Prostate gland (tissue), 2 donors: Measurements from ENCODE around the gene SNX9.

Source experiments
- POLR2A ChIP-seq: fragments of 450-650 bp; IDR thresholded peaks from one replicate; pipeline ENCODE4 v1.6.1; 2016; ENCODE audit warnings: antibody characterized with exemption, mild to moderate bottlenecking
- POLR2AphosphoS5 ChIP-seq: sonication (generic); formaldehyde crosslinking; IDR thresholded peaks from one replicate; pipeline ENCODE4 v1.6.1; 2017; ENCODE audit warnings: antibody characterized with exemption
- TF ChIP-seq, protein P1 (sequence below), 4 experiments: fragments of 200-600 bp in 2 of 4; fragments of 450-650 bp in 2 of 4; sonication (generic) in 2 of 4; IDR thresholded peaks; 1 replicate in 3 of 4; 2 replicates in 1 of 4; pipeline ENCODE4 v1.5.1; 2016 to 2019; ENCODE audit warnings: antibody characterized with exemption in 4 of 4, mild to moderate bottlenecking in 2 of 4, moderate library complexity in 2 of 4

DNA sequence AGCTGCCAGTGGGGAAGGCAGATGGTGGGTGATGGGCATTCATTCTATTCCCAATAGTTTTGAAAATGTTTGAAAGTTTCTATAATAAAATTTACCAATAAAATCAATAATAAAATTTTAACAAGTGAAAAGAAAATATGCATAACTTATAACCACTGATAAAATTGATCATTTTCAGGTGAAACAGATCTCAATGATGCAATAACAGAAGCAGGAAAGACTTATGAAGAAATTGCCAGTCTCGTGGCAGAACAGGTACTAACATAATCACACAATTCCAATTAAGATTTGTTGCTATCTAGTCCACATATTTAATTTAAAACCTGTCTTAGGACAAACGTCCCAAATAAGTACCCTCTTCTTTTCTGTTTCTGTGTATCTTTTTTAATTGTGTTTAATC is 112.7 kb downstream of the SNX9 start:
- no peak for TF ChIP-seq POLR2AphosphoS5
- TF ChIP-seq, protein P1, sequence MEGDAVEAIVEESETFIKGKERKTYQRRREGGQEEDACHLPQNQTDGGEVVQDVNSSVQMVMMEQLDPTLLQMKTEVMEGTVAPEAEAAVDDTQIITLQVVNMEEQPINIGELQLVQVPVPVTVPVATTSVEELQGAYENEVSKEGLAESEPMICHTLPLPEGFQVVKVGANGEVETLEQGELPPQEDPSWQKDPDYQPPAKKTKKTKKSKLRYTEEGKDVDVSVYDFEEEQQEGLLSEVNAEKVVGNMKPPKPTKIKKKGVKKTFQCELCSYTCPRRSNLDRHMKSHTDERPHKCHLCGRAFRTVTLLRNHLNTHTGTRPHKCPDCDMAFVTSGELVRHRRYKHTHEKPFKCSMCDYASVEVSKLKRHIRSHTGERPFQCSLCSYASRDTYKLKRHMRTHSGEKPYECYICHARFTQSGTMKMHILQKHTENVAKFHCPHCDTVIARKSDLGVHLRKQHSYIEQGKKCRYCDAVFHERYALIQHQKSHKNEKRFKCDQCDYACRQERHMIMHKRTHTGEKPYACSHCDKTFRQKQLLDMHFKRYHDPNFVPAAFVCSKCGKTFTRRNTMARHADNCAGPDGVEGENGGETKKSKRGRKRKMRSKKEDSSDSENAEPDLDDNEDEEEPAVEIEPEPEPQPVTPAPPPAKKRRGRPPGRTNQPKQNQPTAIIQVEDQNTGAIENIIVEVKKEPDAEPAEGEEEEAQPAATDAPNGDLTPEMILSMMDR (IDR thresholded peaks at IDR 0.05), result no peak
- no peak for TF ChIP-seq POLR2A
